RPMI8226 (cell line): ENCODE measurements around the gene TMC5.
"Not testable (repeated sequence)": the region's sequence is repeated elsewhere in the genome, so short reads cannot be mapped to it uniquely, and the experiment has no call there.

Experiments used
- DNase-seq: peaks from one replicate; pipeline ENCODE4 v3.0.0-alpha.2; 2015

Gene TMC5

DNA sequence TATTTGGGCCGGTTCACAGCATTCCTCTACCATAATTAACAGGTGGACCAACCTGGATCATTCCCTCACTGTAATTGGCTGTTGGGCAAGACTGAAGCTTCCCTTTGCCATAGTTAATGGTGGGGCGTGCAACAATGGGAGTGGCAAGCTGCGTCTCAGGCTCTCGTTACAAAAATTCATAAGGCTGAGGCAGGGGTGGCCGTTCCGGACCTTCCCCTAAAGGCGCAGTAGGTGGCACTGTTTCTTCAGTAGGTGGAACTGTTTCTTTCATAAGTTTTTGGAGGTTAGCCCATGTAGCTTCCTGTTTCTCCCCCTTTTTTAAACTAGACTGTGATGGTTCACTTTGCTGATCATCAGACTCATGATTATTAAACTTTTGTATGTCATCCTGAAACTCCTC lies 17.0 kb upstream of the TMC5 start:
- peak; percentile 42 for DNase-seq

DNA sequence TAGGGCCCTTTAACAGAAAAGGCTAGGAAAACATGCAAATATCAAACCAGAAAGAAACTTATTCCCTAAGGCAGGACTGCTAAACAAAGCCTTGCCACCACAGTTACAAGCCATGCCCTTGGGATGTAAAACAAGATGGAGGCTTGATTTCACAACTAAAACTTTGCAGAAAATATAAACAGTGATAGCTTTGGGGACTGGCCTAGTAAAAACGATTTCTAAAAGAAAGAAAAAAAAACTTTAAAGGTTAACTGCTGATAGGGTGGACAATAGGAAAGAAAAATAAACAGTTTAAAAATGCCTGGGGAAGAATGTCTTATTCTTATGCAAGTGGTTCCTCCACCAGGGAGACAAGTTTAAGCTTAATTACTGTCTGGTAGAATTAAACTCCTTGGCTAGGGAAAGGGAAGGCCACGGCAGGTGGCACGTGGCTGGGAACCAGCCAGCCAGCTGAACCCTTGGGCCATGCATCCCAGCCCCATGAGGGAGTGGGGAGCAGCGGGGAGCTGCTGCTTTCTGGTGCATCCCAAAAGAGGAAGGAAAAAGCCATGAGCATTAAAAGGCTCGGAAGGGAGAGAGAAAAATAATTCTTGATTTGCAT lies 10.7 kb upstream of the TMC5 start:
- DNase-seq: no peak

DNA sequence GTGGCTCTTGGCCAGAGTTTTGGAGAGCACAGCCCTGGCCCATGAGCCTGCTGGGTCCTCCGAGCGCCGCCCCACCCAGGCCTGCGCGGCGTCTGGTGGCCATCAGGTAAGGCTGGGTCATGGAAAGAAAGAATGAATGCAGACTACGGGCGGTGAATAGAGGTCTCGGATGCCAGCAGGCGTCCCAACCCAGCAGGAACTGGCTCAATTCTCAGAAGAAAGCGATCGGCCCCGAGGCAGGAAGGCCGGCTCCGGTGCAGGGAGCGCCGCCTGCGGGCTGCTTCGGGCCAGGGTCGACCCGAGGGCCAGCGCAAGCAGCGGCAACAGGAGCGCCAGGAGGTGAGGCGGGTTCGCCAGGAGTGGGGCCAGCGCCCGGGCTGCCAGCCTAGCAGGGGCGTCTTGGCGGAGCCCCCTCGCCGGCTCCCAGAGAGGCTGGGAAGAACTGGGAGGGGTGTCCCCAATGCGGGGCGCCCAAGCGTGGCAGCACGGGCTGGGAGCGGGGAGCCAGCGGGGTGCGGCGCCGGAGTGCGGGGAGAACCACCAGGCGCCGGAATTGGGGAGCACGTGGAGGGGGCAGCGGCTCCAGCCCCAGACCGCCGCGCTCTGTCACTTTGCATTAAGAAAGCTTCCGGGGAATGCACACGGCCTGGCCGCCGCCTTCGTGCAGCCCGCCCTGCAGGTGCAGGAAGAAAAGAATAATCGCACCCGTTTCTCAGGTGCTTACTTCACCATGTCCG lies 7.1 kb upstream of the TMC5 start:
- DNase-seq: peak; percentile 79

DNA sequence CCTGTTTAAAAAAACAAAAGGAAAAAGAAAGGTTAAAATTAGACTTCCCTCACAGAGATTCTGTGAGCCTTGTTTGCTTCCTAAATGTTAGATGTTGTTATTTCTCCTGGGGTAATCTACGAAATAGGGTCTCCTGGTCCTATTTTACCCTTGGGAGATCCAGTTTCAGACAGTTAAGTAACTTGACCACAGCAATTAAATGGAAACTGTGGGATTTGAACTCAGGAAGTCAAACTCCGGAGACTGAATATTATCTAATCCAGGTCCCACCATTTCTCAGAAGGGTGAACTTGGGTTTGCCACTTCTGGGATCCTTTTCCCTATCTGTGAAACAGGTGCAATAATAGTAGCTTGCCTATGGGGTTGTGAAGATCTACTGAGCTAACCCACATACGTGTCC lies 6.4 kb upstream of the TMC5 start:
- DNase-seq: no peak

DNA sequence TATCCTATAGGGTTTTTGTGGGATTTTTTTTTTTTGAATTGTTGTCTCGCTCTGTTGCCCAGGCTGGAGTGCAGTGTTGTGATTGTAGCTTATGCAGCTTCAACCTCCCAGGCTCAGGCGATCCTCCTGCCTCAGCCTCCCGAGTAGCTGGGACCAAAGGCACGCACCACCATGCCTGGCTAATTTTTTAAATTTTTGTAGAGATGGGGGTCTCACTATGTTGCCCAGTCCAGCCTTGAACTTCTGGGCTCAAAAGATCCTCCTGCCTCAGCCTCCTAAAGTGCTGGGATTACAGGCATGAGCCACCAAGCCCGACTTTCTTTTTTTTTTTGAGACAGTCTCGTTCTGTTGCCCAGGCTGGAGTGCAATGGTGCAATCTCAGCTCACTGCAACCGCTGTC lies 5.6 kb upstream of the TMC5 start:
- DNase-seq: not testable (repeated sequence)

DNA sequence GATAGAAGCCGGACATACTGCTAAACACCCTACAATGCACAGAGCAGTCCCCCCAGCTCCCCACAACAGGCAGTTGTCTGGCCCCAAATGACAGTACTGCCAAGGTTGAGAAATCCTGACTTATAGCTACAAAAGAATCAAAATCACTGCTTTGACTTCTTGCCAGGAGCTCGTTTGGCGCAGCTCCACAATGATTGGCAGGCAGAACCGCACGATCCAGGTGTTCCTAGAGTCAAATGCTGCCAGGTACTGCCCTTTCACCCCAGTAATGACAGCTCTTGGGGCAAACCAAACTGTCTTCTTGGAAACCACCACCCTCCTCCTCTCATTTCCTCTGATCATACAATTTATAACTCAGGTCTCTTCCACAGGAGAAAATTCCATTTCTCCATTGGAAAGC lies 2.2 kb upstream of the TMC5 start:
- peak; percentile 85 for DNase-seq

DNA sequence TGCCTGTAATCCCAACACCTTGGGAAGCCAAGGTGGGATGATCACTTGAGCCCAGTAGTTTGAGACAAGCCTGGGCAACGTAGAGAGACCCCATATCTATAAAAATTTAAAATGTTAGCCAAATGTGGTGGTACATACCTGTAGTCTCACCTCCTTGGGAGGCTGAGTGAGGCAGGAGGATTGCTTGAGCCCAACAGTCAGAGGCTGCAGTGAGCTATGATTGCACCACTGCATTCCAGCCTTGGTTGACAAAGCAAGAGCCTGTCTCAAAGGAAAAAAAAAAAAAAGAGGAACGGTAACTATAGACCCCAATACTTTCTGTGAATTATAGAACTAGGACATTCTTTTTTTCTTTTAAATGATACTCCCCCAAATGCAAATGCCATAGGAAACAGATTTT lies 1.8 kb upstream of the TMC5 start:
- DNase-seq: no peak

DNA sequence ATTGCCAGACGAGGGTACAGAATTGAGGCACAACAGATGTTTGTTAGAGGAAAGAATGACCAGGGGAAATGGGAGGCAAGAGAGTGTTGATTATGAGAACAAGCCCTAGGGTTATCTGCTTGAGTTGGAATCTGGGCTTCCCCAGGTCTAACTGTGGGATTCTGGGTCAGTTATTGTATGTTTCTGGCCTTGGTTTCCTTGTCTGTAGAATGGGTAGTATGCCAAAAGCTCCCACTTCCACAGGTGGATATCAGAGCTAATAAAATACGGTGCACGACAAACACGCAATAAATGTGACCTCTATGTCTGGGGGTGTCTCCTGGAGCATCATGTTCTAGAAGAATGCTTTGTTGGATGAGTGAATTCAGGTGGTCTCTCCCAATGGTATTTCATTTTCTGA lies 517 bp downstream of the TMC5 start:
- no peak for DNase-seq

DNA sequence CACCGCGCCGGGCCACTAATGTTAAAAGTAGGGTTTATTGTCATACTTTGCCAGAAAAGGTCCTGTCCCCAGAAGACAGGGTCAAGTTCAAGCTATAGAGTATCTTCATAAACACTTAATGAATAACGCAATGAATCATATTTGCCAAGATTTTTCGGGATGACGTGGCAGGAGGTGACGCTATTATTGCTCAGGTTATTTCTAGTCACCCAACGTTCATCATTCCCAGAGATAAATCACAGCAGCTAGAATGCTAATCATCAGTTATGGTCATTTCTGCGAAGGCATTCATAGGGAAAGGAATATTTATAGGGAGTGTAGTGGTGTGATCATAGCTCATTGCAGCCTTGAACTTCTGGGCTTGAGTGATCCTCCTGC lies 2.0 kb downstream of the TMC5 start:
- DNase-seq: no peak

DNA sequence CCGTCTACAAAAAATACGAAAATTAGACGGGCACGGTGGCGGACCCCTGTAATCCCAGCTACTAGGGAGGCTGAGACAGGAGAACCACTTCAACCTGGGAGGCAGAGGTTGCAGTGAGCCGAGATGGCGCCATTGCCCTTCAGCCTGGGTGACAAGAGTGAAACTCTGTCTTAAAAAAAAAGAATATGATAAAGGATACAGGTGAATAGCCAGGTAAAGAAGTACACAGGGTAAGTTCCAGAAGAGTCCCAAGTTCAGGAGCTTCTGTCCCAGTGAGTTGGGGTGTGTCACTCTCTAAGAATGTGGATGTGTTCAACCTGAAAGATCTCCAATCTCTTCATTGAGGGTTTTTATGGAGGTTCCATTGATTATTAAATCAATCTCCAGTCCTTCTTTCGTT lies 6.8 kb downstream of the TMC5 start:
- no peak for DNase-seq

DNA sequence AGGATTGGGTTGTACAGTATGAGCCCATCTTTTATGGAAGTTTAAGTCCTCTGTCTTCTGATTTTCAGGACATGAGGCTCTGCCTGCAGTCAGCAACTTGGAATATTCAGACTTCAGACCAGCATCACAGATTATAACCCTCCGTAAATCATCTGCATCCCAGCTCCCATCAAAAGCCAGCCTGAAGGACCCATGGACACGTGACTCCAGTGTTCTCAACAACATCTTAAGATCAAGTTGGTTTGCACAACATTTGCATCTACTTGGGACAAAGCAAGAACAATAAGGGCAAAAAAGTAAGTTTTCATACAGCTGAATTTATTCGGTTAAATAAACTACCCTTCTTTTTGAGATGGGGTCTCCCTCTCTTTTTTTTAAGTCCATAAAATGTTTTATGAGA lies 12.7 kb downstream of the TMC5 start:
- DNase-seq: no peak

DNA sequence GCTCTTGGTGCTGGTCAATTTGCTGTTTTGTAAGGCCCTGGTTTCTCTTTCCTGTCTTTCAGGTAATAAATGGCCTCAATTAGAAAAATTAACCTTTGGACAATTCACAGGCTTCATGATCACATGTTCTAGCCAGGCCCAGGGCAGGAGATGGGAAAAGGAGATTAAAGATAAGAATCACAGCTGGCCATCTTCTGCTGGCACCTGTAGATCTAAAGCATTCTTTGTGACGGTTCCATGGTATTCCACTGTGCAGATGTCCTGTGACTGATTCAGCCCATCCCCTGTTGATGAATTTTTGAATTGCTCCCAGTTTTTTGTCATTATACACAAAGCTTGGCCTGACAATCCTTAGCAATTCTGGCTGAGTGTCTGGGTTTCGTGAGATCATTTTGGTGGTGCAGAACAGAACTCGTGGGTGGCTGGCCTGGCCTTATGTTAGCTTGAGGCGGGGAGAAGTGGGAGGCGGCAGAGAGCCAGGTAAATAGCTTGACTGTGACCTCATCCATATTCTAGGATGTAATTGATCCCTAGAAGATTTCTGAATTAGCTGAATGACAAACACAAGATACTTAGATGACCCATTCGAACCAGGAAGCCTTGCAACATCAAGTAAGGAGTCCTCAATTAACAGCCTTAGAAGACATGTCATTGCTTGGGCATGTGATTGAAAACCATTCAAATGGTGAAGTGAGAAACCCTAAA lies 14.1 kb downstream of the TMC5 start:
- no peak for DNase-seq

DNA sequence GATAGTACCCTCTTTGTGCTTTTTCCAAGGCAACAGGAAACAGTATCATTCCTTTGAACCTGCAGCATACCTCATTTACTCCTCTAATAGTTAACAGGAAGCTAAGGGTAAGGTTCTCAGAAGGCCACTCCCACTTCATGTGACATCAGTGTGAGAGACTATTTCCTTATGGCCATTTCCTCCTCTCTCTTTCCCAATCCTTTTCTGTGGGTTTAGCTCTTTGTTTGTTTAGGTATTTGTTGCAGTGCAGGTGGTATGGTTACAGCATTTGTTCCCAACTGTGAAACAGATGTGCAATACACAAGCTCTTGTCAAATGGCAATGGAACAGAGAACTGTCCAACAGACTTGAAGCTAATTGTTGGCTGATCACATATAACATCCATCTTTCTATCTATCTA lies 14.7 kb downstream of the TMC5 start:
- no peak for DNase-seq

DNA sequence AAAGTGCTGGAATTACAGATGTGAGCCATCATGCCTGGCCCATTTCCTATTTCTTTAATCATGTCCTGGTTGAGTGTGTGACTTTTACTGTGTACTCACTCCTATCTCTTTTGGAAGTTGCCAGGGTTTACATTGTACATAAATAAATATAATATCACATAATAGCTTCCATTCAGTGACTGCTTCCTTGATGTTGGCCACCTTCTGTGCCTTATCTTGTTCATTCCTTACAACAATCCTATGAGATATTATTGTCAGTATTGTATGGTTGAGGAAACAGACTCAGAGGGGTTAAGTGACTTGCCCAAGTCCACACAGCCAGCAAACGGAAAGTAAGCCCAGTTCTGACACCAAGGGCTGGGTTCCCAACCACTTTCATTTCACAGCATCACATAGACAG lies 16.9 kb downstream of the TMC5 start:
- DNase-seq: no peak

DNA sequence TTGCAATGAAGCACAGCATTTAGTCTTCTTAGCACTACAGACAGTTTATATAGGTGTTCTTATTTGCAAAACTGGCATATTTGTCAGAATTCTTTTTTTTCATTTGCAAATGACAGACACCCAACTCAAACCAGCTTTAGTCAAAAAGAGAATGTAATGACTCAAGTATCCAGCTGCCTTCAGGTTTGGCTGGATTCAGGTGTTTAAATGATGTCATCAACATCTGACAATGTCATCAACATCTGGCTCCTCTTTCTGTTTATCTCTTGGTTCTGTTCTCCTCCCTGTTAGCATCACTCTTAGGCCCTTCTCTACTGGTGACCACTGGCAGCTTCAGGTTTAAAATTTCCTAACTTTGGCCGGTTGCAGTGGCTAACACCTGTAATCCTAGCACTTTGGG lies 18.9 kb downstream of the TMC5 start:
- DNase-seq: peak; percentile 30

DNA sequence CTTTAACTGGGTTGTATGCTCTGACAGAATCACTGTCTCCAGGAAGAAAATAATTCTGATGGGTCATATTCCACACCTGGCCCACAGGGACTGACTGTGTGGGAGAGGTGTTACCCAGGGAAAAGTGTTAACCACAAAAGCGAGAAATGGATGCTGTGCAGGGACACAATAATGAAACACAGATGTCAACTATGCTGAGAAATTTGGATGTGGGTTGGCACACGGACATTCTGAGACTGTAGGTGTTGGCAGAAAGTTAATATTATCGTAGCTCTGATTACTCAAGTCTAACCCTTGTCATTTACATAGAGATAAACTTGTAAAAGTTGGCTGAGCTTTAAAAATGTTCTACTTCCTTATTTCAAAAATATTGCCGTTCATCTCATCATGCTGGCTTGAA lies 19.6 kb downstream of the TMC5 start:
- no peak for DNase-seq

DNA sequence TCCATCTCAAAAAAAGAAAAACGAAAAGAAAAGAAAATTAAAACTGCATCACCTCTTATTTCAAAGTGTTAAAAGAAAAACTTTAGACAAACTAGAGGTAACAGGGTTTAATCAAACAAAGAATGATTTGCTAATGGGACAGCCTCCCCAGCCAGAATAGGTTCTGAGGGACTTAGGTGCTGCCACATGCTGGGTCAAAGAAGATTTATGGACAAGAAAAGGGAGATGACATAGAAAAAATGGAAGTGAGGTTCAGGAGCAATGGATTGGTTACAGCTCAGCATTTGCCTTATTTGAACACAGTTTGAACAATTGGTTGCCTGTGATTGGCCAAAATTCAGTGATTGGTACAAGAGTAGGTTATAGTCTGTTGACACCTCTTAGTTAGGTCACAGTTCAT lies 21.1 kb downstream of the TMC5 start:
- DNase-seq: no peak

DNA sequence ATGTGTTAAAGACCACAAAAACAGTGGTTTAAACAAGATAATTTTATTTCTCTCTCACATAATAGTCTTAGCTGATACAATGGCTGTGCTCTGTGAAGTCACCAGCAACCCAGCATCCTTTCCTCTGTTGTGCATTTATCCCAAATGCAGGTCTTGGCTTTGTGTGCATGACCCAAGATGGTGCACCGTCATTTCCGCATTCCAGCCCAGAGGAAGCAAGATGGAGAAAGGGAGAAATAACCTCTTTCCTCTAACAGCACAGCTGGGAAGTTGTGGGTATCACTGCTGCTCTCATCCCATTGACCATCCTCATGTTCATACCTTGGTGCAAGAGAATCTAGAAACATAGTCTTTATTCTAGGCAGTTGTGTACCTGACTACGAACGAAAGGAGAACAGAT lies 21.8 kb downstream of the TMC5 start:
- DNase-seq: no peak

DNA sequence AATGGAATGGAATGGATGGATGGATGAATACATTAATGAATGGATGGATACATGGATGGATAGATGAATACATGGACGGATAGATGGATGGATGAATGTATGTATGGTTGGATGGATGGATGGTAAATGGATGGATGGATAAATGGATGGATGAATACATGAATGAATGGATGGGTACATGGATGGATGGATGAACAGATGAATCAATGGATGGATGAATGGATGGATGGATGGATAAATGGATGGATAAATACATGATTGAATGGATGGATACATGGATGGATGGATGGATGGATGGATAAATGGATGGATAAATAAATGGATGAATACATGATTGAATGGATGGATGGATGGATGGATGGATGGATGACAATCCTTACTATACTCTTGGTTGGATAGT lies 26.0 kb downstream of the TMC5 start:
- no peak for DNase-seq

DNA sequence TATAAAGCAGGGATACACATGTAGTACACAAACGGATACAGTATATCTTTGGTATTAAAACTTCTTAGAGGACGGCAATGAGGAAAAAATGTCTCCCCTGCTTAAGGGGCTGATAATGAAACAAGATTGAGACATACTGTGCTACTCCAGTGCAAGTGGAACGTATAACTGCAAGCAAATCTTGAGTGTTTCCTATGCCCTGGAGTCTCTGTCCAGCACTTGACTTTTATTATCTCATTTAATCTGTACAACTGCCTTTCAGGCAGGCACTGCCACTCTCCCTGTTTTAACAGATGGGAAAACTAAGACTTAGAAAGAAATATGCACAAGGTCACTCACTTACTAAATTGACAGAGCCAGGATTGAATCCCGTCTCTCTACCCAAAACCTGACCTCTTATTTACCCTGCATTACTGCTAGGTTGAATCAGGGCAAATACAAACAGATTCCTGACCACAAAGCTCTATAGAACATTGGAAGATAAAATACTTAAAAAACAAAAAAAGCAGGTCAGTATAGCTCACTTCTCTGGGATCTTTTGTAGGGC lies 28.7 kb downstream of the TMC5 start:
- no peak for DNase-seq

DNA sequence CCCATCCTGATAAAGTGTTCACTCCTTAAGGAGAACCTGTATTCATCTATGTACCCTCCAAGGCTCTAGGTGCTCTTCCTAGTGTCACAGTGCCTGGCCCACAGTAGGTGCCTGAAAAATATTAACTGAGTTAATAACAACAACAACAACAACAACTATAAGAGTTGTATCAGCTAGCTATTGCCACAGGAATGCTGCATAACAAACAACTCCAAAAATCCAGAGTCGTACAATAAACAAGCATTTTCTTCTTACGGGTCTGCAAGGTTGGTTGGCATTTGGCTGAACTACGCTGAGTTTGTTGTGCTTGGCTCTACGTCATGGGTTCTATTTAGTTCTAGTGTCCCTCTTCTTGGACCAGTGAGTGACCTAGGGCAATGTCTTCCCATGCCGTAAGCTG lies 29.2 kb downstream of the TMC5 start:
- no peak for DNase-seq

DNA sequence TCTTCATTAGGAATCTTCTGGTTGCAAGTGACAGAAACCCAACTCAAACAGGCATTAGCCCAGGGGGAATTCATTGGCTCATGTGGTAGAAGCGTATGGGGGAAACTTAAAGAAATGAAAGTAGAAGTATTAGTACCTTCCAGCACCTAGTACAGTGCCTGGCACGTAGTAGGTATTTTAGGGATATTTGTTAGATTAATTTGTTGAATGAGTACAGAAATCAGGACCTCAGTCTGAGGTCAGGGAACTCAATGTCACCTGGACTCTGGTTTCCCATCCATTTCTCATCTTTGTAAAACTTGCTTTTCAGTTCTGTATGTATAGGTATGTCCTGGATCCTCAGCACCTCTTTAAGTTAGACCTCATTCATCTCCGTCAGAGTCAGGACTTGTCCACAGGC lies 32.5 kb downstream of the TMC5 start:
- DNase-seq: no peak

DNA sequence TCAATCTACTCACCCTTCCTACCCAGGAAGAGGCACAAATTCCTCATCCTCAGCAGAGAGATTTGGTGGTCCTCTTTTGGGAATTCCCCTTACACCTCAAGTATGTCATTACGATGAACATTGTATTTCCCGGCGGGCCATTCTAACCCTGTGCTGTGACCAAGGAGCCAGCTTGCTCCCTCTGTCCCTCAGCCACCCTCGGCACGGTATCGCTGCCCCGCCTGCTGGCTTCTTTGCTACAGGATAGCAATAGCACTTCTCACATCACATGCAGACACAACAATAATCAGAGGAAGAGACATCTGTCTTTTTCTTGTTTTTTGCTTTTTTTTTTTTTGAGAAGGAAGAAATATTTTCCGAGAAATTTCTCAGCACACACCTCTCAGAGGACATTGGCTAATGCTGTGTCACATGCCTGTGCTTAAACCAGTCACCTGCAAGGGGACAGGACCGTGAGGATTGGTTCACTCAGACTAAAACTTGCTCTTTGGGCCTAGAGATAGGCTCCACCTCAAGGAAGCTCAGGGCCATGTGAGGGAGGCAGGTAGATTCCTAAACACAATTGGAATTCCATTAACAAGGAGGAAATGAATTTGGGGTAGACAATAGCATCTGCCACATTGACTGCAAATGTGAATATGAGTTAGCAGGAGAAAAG lies 41.2 kb downstream of the TMC5 start:
- peak; percentile 12 for DNase-seq

DNA sequence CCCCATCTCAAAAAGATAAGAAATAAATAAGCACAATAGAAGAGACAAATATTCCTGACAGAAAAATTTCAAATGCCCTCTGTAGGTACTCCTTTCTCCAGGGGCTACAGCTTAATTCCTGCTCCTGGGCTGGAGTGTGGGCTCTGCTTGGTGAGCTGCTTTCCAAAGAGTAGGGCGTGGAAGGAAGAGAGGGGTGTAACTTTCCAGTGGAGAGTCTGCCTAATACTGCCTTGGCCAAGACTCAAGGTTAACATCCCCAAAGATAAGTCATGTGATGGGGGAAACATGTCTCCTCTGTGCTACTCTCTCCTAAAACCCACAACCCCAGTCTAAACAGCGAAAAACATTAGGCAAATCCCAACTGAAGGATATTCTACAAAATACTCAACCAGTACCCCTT lies 42.7 kb downstream of the TMC5 start:
- no peak for DNase-seq
